K562 (cell line): Measurements from ENCODE around the gene NXT1. TPM values are rescaled to one million over a fixed set of nuclear protein-coding genes. Genes with fewer than 3 reads are reported as not detected.

ENCODE experiments used
- ATAC-seq: fragments of 200-7000 bp; cut with Tn5 transposase; 3 replicates; pipeline ENCODE4 v1.9.1; 2020; ENCODE audit warnings: moderate library complexity
- BruUV-seq: library from RNA; stranded (reverse); fragments of 400-500 nt; replicated peaks from 2 replicates; lab custom pipeline; 2021; lab: Mats Ljungman, UMichigan
- CTCF ChIA-PET: fragments of 300-600 bp; formaldehyde crosslinking; extraction: SDS; loops from one replicate; lab custom pipeline; 2021; ENCODE audit warnings: low intra/inter-chr PET ratio; lab: Yijun Ruan, JAX
- POLR2A ChIA-PET: fragments of 300-600, 350-650 bp; sonication (Branson Sonifier 250); formaldehyde crosslinking; extraction: SDS; loops from one replicate; lab custom pipeline; 2021; ENCODE audit warnings: antibody characterized with exemption, inconsistent platforms; lab: Yijun Ruan, JAX
- DNase-seq, 4 experiments: peaks; one replicate each; pipeline versions ENCODE4 v3.0.0 to v3.0.0-alpha.2; 2011 to 2018; ENCODE audit warnings: low spot score in 3 of 4, mixed read lengths in 3 of 4; ENCODE audit errors: extremely low read depth in 1 of 4
- FAIRE-seq: peaks from 2 replicates; lab custom pipeline; 2011; peaks lifted over from hg19 to GRCh38; lab: Jason Lieb, UNC
- H2AFZ ChIP-seq: 2 replicates; pipeline ENCODE4 v1.6.0; 2011; ENCODE audit warnings: low read depth, low read length, control low read depth, inconsistent platforms
- H3K27ac ChIP-seq: fragments of 200-600 bp; 3 replicates; pipeline ENCODE4 v1.8.0; 2011; ENCODE audit warnings: low read depth, mild to moderate bottlenecking, control low read depth, inconsistent platforms, low read length, moderate library complexity, mixed read lengths; ENCODE audit errors: extremely low read depth
- H3K27me3 ChIP-seq, 2 experiments: fragments of 300-600 bp in 1 of 2; 2 replicates in 1 of 2; 3 replicates in 1 of 2; pipeline versions ENCODE4 v1.6.0 to v1.8.0; 2011; ENCODE audit warnings: inconsistent platforms in 2 of 2, low read length in 2 of 2, mild to moderate bottlenecking in 1 of 2, mixed read lengths in 1 of 2, moderate library complexity in 1 of 2; ENCODE audit not compliant: control insufficient read depth in 2 of 2, insufficient read depth in 2 of 2
- H3K36me3 ChIP-seq: fragments of 300-600 bp; 3 replicates; pipeline ENCODE4 v1.8.0; 2011; ENCODE audit warnings: mild to moderate bottlenecking, low read length, inconsistent platforms; ENCODE audit not compliant: control insufficient read depth, insufficient read depth
- H3K4me1 ChIP-seq, 2 experiments: fragments of 200-600 bp in 1 of 2; replicated peaks in 1 of 2; 2 replicates in 1 of 2; 3 replicates in 1 of 2; pipeline versions ENCODE4 v1.5.1 to v1.8.0; 2011; ENCODE audit warnings: inconsistent platforms in 2 of 2, low read length in 2 of 2, mild to moderate bottlenecking in 1 of 2, mixed read lengths in 1 of 2, moderate library complexity in 1 of 2; ENCODE audit not compliant: control insufficient read depth in 2 of 2, insufficient read depth in 2 of 2
- H3K4me2 ChIP-seq: 2 replicates; pipeline ENCODE4 v1.6.1; 2011; ENCODE audit warnings: low read length, control low read depth, inconsistent platforms, mixed read lengths; ENCODE audit not compliant: insufficient read depth
- H3K4me3 ChIP-seq: fragments of 200-600 bp; sonication (generic), shearing (Covaris generic); 2 replicates; pipeline ENCODE4 v1.5.1; 2016; ENCODE audit warnings: control low read depth, inconsistent platforms
- H3K79me2 ChIP-seq: fragments of 200-600 bp; 3 replicates; pipeline ENCODE4 v1.8.0; 2011; ENCODE audit warnings: low read length, inconsistent platforms; ENCODE audit not compliant: control insufficient read depth, insufficient read depth
- H3K9ac ChIP-seq, 2 experiments: 2 replicates each; pipeline versions ENCODE4 v1.6.0 to v1.6.1; 2011; ENCODE audit warnings: low read depth in 2 of 2, low read length in 2 of 2, control low read depth in 1 of 2, inconsistent platforms in 1 of 2, mild to moderate bottlenecking in 1 of 2, mixed read lengths in 1 of 2; ENCODE audit not compliant: insufficient read depth in 1 of 2
- H3K9me1 ChIP-seq: one replicate; pipeline ENCODE4 v1.6.0; 2011; ENCODE audit warnings: inconsistent platforms, mild to moderate bottlenecking, low read length, moderate library complexity; ENCODE audit not compliant: control insufficient read depth, insufficient read depth
- H3K9me3 ChIP-seq: replicated peaks from 2 replicates; pipeline ENCODE4 v1.5.1; 2011; ENCODE audit warnings: low read depth, low read length, inconsistent platforms; ENCODE audit not compliant: control insufficient read depth, insufficient read depth
- H4K20me1 ChIP-seq: replicated peaks from 2 replicates; pipeline ENCODE4 v1.6.1; 2011; ENCODE audit warnings: low read length, inconsistent platforms, mixed read lengths; ENCODE audit not compliant: control insufficient read depth, insufficient read depth
- FOSL1 ChIP-seq: fragments of 200-800 bp; sonication (Bioruptor generic); conservative IDR thresholded peaks from 2 replicates; pipeline ENCODE4 v1.6.1; 2016; ENCODE audit warnings: missing genetic modification characterization, missing compliant biosample characterization
- KLF13 ChIP-seq: fragments of 450-650 bp; IDR thresholded peaks from 2 replicates; pipeline ENCODE4 v1.6.1; 2016; ENCODE audit warnings: missing genetic modification characterization, low read depth, mild to moderate bottlenecking, missing compliant biosample characterization, moderate library complexity, borderline replicate concordance
- ZNF282 ChIP-seq: sonication (generic); formaldehyde crosslinking; IDR thresholded peaks from 2 replicates; pipeline ENCODE4 v1.8.1; 2023; ENCODE audit warnings: missing genetic modification reagents
- WGBS: fragments of 100-300 bp; shearing (Covaris generic); methylation state at CpG from one replicate; pipeline ENCODE4 v1.1.6; 2016; ENCODE audit warnings: low coverage, mixed read lengths; ENCODE audit not compliant: insufficient coverage; ENCODE audit errors: missing lambda C conversion rate; 5-methylcytosine and 5-hydroxymethylcytosine counted together
- in situ Hi-C: fragments of 300-500 bp; cut with MboI; formaldehyde crosslinking; loops from 4 replicates; pipeline ENCODE4 v1.15.0; 2018; ENCODE audit warnings: inconsistent platforms, mixed read lengths
- intact Hi-C: fragments of 100-400 bp; cut with micrococcal nuclease; formaldehyde crosslinking; loops from 2 replicates; pipeline ENCODE4 v1.14.2; 2022
- polyA plus RNA-seq, 8 experiments: library from polyadenylated mRNA; depleted of rRNA in 4 of 8; stranded (reverse) in 5 of 8; unstranded in 3 of 8; fragments of >200 nt; fragmentation: Nextera tagmentation in 2 of 8; fragmentation: Illumina TruSeq in 1 of 8; extraction: Ambion mirVana in 2 of 8; extraction: Trizol in 1 of 8; gene quantifications; 2 replicates each; pipeline versions ENCODE4 v1.2.1 to v1.2.3, GENCODE V29; 2011 to 2014; ENCODE audit warnings: inconsistent platforms in 1 of 8, missing spikeins in 1 of 8
- total RNA-seq, 7 experiments: library from RNA; depleted of rRNA in 6 of 7; stranded (reverse); fragments of >200 nt in 6 of 7; fragmentation: Illumina TruSeq in 2 of 7; extraction: Trizol in 2 of 7; gene quantifications; 2 replicates each; pipeline versions ENCODE4 v1.2.1 to v1.2.3, GENCODE V29; 2011 to 2021; ENCODE audit warnings: low replicate concordance in 1 of 7

Gene NXT1
- total and polyA plus RNA-seq, 9 of the 15 experiments (the other 6 are each of a cell fraction or from before 2014, with no cell fraction given): 7.7 to 50.9 (median 35.6) TPM

DNA sequence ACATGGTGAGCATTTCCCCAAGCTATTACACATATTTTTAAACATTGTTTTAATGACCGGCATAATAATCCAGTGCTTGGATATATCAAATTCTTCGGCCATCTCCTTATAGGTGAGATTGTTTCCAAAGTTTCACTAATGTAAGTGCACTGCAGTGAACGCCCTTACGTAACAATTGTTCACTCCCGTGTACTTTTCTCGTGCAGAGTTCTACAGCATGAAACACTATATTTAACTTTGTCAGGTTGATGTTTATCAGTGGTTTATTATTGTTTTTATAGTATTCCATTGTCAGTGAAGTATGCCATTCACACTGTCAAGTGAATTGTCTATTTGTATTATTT is 7.9 kb downstream of the NXT1 start:
- Histone ChIP-seq H3K36me3 (peaks cover 27% of the 10 kb centered on the region; the same call in 2 of the 3 replicates), H3K27me3 (no peaks in the 10 kb centered on the region), H3K9me3 (no peaks in the 10 kb centered on the region), H3K9me1 (no peaks in the 10 kb centered on the region), H2AFZ (peak overlapping the region; percentile 71), H3K79me2 (peaks cover 37% of the 10 kb centered on the region), H3K27ac (peak overlapping the region; percentile 30; the same call in 2 of the 3 replicates), H3K4me2 (peak overlapping the region; percentile 70), H3K4me1 (peaks cover 28 to 30% of the 10 kb centered on the region in 2 experiments), H3K9ac (peak overlapping the region in 1 of 2 experiments; percentile 51; a peak in 1 of 4 replicates), H4K20me1 (peaks cover 10% of the 10 kb centered on the region; the same call in 1 of the 2 replicates), H3K4me3 (peak overlapping the region; percentile 20; the same call in 1 of the 2 replicates)
- CTCF ChIA-PET: no interaction called here
- no peak for FAIRE-seq
- ATAC-seq: no peak
- intact Hi-C loops (loop anchor here (5.0 kb wide), 1 partner anchor 64 kb away; the partner anchor contains the start of gene NAPB), in situ Hi-C loops (no loop called here)
- DNase-seq: no peak
- TF ChIP-seq KLF13 (tag): 0 out of 2 replicates have a peak, but pooled peaks have one; percentile 4
- TF ChIP-seq FOSL1 (tag): 0 out of 2 replicates have a peak, but pooled peaks have one; percentile 13
- no peak for TF ChIP-seq ZNF282 (CRISPR knock-in tag)
- POLR2A ChIA-PET: interaction anchor here (1.2 to 1.5 kb wide), 3 partner anchors 8 to 308 kb away, joined by 3 to 5 read pairs (median 4); no protein-coding TSS in a partner anchor
- no TSS peak for BruUV-seq
- 8% methylated on average over 6 of the region's 6 CpGs for WGBS
